NCI-H82 treated with DMSO at 0.1 percent for 48 hours (cell line): ENCODE measurements around the gene SLC7A6OS.

Experiments
- DNase-seq: peaks from one replicate; lab custom pipeline; 2025; ENCODE audit not compliant: unreplicated experiment; lab: John Stamatoyannopoulos, UW

SLC7A6OS gene

GRCh38 chr16:68310774-68311511 is at the start of gene SLC7A6OS, which contains the start of gene PRMT7:
Gene SLC7A6OS (minus strand): TSS chr16:68310946. CDS start chr16:68310926, 20 bp downstream.
Gene PRMT7 (plus strand): TSS chr16:68311019. CDS start chr16:68315980, 4,961 bp downstream.
- DNase-seq: peak; percentile 79

- no peak for DNase-seq
These were observed 48.8 kb upstream of the SLC7A6OS start for GRCh38 chr16:68359398-68360191.

GRCh38 chr16:68358951-68359350 is 48.2 kb upstream of the SLC7A6OS start:
- no peak for DNase-seq

- no peak for DNase-seq
These were observed 47.2 kb upstream of the SLC7A6OS start for GRCh38 chr16:68357923-68358322.

GRCh38 chr16:68357521-68357922 is 46.8 kb upstream of the SLC7A6OS start:
- no peak for DNase-seq

- no peak for DNase-seq
These were observed 46.2 kb upstream of the SLC7A6OS start for GRCh38 chr16:68356919-68357286.

- DNase-seq: no peak
These were observed 45.6 kb upstream of the SLC7A6OS start for GRCh38 chr16:68356249-68356918.

- DNase-seq: no peak
These were observed 44.9 kb upstream of the SLC7A6OS start for GRCh38 chr16:68355447-68356248.

GRCh38 chr16:68354816-68355215 is 44.1 kb upstream of the SLC7A6OS start:
- no peak for DNase-seq

- no peak for DNase-seq
These were observed 42.6 kb upstream of the SLC7A6OS start for GRCh38 chr16:68353366-68353765.

GRCh38 chr16:68351991-68352431 is 41.3 kb upstream of the SLC7A6OS start:
- DNase-seq: no peak

- DNase-seq: no peak
These were observed 40.7 kb upstream of the SLC7A6OS start for GRCh38 chr16:68351463-68351862.

GRCh38 chr16:68350813-68351350 is 40.1 kb upstream of the SLC7A6OS start:
- no peak for DNase-seq

- no peak for DNase-seq
These were observed 39.2 kb upstream of the SLC7A6OS start for GRCh38 chr16:68349838-68350410.

- no peak for DNase-seq
These were observed 38.1 kb upstream of the SLC7A6OS start for GRCh38 chr16:68348639-68349445.

GRCh38 chr16:68347605-68348004 is 36.9 kb upstream of the SLC7A6OS start:
- DNase-seq: no peak

GRCh38 chr16:68346892-68347480 is 36.2 kb upstream of the SLC7A6OS start:
- no peak for DNase-seq

GRCh38 chr16:68345958-68346635 is 35.4 kb upstream of the SLC7A6OS start:
- no peak for DNase-seq
